ENCODE measurements around the gene MGLL. TPM values are rescaled to one million over a fixed set of nuclear protein-coding genes. Genes with fewer than 3 reads are reported as not detected.

The MGLL gene
- total RNA-seq, 4 donors from 2014 or later, result 12.6 to 44.8 (median 32.3) TPM

DNA sequence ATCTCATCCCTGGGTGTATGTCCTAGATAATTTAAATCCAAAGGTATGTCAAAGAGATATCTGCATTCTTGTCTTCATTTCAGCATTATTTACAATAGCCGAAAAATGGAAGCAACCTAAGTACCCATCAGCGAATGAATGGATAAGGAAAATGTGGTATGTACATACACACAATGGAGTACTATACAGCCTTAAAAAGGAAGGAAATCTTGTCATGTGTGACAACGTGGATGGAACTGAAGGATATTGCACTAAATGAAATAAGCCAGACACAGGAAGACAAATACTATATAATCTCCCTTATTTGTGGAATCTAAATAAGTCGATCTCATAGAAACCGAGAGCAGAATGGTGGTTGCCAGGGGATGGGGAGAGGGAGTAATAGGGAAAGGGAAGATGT is 16.8 kb upstream of the MGLL start:
- intact Hi-C loops (cut with DNase I; ENCODE audit: low total_unique reads), result no loop called here
- TF ChIP-seq, protein P1, sequence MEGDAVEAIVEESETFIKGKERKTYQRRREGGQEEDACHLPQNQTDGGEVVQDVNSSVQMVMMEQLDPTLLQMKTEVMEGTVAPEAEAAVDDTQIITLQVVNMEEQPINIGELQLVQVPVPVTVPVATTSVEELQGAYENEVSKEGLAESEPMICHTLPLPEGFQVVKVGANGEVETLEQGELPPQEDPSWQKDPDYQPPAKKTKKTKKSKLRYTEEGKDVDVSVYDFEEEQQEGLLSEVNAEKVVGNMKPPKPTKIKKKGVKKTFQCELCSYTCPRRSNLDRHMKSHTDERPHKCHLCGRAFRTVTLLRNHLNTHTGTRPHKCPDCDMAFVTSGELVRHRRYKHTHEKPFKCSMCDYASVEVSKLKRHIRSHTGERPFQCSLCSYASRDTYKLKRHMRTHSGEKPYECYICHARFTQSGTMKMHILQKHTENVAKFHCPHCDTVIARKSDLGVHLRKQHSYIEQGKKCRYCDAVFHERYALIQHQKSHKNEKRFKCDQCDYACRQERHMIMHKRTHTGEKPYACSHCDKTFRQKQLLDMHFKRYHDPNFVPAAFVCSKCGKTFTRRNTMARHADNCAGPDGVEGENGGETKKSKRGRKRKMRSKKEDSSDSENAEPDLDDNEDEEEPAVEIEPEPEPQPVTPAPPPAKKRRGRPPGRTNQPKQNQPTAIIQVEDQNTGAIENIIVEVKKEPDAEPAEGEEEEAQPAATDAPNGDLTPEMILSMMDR (IDR thresholded peaks at IDR 0.05), result no peak
- TF ChIP-seq POLR2A (IDR thresholded peaks at IDR 0.05), result no peak
- Histone ChIP-seq H3K9me3 (no peaks in the 10 kb centered on the region), H3K4me1 (no peaks in the 10 kb centered on the region), H3K27ac (no peak overlapping the region), H3K36me3 (no peaks in the 10 kb centered on the region), H3K27me3 (no peaks in the 10 kb centered on the region), H3K4me3 (no peak overlapping the region)
- DNase-seq, result no peak

DNA sequence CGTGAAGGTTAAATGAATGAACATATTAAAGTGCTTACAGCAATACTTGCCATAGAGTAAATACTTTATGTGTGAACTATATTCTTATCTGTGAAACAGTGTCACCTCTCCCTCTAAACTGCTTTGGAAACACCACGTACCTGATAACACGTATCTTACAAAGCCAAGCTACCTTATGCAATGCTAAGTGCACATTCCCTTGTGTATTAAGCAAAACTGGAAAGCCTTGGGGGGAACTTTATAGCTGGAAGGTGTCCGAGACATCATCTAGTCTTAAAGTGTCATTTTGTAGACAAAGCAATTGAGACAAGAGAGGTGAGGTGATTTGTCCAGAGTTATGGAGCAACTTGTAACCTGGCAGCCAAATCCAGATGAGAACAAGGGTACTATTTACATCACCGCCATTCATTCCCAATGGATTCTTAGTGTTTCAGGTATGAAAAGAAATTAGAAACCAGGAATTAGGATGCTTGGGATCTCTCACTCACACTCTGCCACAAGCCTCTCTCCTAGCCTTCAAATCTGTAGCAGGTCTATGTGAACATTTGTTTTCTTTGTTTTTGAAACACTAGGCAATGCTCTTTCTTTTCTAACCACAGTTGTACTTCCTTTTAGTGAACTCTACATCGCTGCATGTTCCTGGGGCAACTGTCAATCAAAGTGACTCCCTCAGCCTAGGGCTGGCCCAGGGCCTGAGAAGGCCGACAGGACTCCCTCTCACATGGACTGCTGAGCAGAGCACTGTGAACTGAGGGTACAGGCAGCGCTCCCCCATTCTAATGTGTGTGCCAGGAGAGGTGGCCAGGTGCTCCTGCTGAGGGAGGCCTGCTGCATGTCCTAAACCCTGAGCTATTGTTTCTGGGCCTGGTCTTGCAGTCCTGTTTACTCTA is 13.9 kb upstream of the MGLL start:
- H3K4me1 ChIP-seq, result no peaks in the 10 kb centered on the region
- TF ChIP-seq, protein P1 (IDR thresholded peaks at IDR 0.05), result no peak
- TF ChIP-seq POLR2A (IDR thresholded peaks at IDR 0.05), result no peak
- no peaks in the 10 kb centered on the region for H3K27me3 ChIP-seq
- intact Hi-C loops (cut with DNase I; ENCODE audit: low total_unique reads), result no loop called here
- no peaks in the 10 kb centered on the region for H3K36me3 ChIP-seq
- H3K4me3 ChIP-seq, result no peak overlapping the region
- H3K27ac ChIP-seq, result no peak overlapping the region
- H3K9me3 ChIP-seq, result no peaks in the 10 kb centered on the region
- no peak for DNase-seq

DNA sequence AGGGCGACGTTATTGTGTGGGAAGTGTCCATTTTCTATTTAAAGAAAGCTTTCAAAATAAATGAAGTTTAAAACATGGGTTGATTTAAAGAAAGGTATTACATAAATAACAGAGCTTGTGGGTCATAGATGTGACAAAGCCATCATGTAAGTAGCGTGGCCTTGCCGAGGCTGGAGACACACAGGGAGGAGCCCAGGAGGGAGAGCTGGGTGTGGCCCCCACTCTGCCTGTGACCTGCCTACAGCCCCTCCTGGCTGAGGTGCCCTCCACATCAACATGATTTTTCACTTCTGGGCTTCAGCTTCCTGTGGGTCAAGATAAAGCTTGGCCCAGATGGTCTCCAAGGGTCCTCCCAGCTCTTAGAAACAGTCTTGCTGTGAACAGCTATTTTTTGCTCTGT is 12.5 kb upstream of the MGLL start:
- no peak overlapping the region for H3K4me3 ChIP-seq
- no peaks in the 10 kb centered on the region for H3K36me3 ChIP-seq
- no peaks in the 10 kb centered on the region for H3K27me3 ChIP-seq
- no peak for DNase-seq
- TF ChIP-seq, protein P1 (IDR thresholded peaks at IDR 0.05), result no peak
- TF ChIP-seq POLR2A (IDR thresholded peaks at IDR 0.05), result no peak
- H3K27ac ChIP-seq, result no peak overlapping the region
- intact Hi-C loops (cut with DNase I; ENCODE audit: low total_unique reads), result no loop called here
- H3K9me3 ChIP-seq, result peaks cover 0 to 5% of the 10 kb centered on the region in 2 donors
- H3K4me1 ChIP-seq, result no peaks in the 10 kb centered on the region

DNA sequence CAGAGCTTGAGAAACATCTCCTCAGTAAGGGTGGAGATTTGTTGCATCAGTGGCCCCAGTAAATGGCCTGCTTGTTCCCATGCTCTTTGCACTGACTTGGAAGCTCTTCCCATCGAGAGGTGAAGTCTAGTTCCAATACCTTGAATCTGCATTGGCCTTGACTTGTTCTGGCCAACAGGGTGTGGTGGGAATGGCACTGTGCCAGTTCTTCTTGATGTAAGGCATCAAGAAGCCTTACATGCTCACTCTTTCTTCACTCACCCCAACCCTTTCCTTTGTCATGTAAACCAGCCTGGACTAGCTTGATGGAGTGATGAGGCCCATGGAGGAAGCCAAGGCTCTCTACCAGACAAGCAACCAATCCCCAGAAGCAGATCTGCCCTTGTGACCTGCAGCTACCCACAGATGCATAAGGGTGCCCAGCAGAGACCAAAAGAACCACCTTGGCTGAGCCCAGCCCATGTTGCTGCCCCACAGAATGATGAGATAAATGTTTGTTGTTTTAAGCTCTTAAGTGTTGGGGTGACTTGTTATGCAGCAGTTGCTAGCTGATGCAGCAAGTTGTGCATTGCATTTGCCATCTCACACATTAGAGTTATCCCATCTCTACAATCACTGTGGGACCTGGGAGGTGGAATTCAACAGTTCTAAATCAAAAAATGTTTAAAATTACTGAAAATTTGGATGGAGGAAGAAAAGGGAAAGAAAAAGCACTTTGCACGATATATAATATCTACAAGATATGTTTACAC is 11.1 kb upstream of the MGLL start:
- intact Hi-C loops (cut with DNase I; ENCODE audit: low total_unique reads), result no loop called here
- TF ChIP-seq, protein P1 (IDR thresholded peaks at IDR 0.05), result no peak
- no peak for TF ChIP-seq POLR2A (IDR thresholded peaks at IDR 0.05)
- Histone ChIP-seq H3K27me3 (no peaks in the 10 kb centered on the region), H3K9me3 (peaks cover 0 to 5% of the 10 kb centered on the region in 2 donors), H3K27ac (no peak overlapping the region), H3K4me1 (no peaks in the 10 kb centered on the region), H3K36me3 (no peaks in the 10 kb centered on the region), H3K4me3 (no peak overlapping the region)
- DNase-seq, result no peak

DNA sequence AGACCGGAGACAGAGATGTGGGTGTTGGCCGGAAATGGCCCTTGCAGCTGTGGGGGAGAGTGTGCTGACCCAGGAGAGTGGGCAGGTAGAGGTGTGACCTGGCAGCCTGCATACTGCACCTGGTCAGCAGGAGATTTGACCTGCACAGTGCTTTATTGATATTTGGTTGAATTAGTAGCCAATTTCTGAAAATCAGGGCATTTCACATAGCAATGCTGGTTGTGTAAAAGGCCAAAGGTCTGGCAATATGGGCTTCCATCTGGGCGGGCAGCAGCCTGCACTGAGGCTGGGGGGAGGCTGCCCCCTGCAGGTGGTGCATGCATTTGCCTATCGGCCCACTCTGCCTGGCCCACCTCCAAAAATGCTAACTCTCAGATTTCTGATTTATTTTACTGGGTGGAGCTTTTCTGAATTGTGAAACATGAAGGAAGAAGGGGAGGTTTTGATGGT is 9.4 kb upstream of the MGLL start:
- intact Hi-C loops (cut with DNase I; ENCODE audit: low total_unique reads), result no loop called here
- H3K4me3 ChIP-seq, result no peak overlapping the region
- H3K9me3 ChIP-seq, result peaks cover 0 to 5% of the 10 kb centered on the region in 2 donors
- H3K27me3 ChIP-seq, result no peaks in the 10 kb centered on the region
- no peak for TF ChIP-seq POLR2A (IDR thresholded peaks at IDR 0.05)
- TF ChIP-seq, protein P1 (IDR thresholded peaks at IDR 0.05), result peak in 3 of 4 experiments; percentile 13 to 24 (median 14)
- H3K36me3 ChIP-seq, result no peaks in the 10 kb centered on the region
- H3K27ac ChIP-seq, result no peak overlapping the region
- no peaks in the 10 kb centered on the region for H3K4me1 ChIP-seq
- DNase-seq, result no peak
